Measurements from ENCODE around the gene PNPT1.

DNA sequence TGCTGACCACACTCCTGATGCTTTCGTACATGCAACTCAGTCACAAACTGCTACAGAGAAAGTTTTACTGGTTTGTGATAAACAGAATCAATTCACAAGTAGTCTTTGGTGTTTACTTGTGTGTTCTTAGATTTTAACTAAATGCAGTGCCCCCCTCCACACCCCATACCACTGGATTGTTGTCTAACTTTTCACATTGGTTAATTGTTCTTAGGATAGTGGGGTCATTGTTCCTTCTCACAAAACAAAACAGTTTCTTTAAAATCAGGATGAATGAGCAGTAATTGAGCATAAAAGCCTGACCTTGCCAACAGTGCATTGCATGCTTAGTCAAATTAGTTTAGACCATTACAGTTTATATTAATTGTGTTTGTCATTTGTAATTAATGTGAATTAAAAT lies 14.1 kb upstream of the PNPT1 start:
- TF ChIP-seq, protein P1, sequence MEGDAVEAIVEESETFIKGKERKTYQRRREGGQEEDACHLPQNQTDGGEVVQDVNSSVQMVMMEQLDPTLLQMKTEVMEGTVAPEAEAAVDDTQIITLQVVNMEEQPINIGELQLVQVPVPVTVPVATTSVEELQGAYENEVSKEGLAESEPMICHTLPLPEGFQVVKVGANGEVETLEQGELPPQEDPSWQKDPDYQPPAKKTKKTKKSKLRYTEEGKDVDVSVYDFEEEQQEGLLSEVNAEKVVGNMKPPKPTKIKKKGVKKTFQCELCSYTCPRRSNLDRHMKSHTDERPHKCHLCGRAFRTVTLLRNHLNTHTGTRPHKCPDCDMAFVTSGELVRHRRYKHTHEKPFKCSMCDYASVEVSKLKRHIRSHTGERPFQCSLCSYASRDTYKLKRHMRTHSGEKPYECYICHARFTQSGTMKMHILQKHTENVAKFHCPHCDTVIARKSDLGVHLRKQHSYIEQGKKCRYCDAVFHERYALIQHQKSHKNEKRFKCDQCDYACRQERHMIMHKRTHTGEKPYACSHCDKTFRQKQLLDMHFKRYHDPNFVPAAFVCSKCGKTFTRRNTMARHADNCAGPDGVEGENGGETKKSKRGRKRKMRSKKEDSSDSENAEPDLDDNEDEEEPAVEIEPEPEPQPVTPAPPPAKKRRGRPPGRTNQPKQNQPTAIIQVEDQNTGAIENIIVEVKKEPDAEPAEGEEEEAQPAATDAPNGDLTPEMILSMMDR (conservative IDR thresholded peaks at IDR 0.05): no peak
- no peak for TF ChIP-seq ZFX (IDR thresholded peaks at IDR 0.05)

Data from C4-2B (cell line).